Mammary epithelial cell (primary cell): ENCODE results near the gene SLC9A1.
"Not testable (repeated sequence)": the region's sequence is repeated elsewhere in the genome, so short reads cannot be mapped to it uniquely, and the experiment has no call there.

Experiments
- EZH2 ChIP-seq: IDR thresholded peaks from 2 replicates; pipeline ENCODE4 v1.6.1; 2012; ENCODE audit warnings: low read length, inconsistent platforms, borderline replicate concordance
- TF ChIP-seq, protein P1 (sequence below), 2 donors: IDR thresholded peaks in 1 of 2; conservative IDR thresholded peaks in 1 of 2; 2 replicates each; pipeline ENCODE4 v1.5.1; 2011 to 2012; ENCODE audit warnings: inconsistent platforms in 2 of 2, low read length in 2 of 2, mild to moderate bottlenecking in 2 of 2, control low read depth in 1 of 2, low read depth in 1 of 2; ENCODE audit not compliant: insufficient read depth in 1 of 2; ENCODE audit errors: extremely low read depth in 1 of 2

DNA sequence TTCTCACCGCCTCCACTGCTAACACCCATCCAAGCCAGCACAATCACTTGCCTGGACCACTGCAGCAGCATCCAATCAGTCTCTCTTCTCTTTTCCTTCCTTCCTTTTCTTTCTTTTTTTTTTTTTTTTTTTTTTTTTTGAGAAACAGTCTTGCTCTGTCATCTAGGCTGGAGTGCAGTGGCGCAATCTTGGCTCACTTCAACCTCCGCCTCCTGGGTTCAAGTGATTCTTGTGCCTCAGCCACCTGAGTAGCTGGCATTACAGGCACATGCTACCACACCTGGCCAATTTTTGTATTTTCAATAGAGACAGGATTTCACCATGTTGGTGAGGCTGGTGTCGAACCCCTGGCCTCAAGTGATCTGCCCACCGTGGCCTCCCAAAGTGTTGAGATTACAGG is 29.8 kb downstream of the SLC9A1 start:
- not testable (repeated sequence) for TF ChIP-seq EZH2
- TF ChIP-seq, protein P1, sequence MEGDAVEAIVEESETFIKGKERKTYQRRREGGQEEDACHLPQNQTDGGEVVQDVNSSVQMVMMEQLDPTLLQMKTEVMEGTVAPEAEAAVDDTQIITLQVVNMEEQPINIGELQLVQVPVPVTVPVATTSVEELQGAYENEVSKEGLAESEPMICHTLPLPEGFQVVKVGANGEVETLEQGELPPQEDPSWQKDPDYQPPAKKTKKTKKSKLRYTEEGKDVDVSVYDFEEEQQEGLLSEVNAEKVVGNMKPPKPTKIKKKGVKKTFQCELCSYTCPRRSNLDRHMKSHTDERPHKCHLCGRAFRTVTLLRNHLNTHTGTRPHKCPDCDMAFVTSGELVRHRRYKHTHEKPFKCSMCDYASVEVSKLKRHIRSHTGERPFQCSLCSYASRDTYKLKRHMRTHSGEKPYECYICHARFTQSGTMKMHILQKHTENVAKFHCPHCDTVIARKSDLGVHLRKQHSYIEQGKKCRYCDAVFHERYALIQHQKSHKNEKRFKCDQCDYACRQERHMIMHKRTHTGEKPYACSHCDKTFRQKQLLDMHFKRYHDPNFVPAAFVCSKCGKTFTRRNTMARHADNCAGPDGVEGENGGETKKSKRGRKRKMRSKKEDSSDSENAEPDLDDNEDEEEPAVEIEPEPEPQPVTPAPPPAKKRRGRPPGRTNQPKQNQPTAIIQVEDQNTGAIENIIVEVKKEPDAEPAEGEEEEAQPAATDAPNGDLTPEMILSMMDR (conservative IDR thresholded peaks at IDR 0.05 in 1 of 2, IDR thresholded peaks at IDR 0.05 in 1 of 2; ENCODE audit: extremely low read depth in 1 of 2, insufficient read depth in 1 of 2, low read depth in 1 of 2, low read length in 2 of 2): not testable (repeated sequence)
